Vein endothelial cell (primary cell): Measurements from ENCODE around the gene PLEKHM1. TPM values are rescaled to one million over a fixed set of nuclear protein-coding genes. Genes with fewer than 3 reads are reported as not detected.

Experiments used
- small RNA-seq: library from RNA; depleted of rRNA; stranded (forward); fragments of <200 nt; gene quantifications from one replicate; pipeline ENCODE3, GENCODE V24; 2012
- total RNA-seq: library from RNA; depleted of rRNA; stranded (reverse); fragments of >200 nt; gene quantifications from 2 replicates; pipeline ENCODE4 v1.2.3, GENCODE V29; 2012

PLEKHM1 gene
- total RNA-seq: 31.4 and 43.0 TPM in 2 replicates

GRCh38 chr17:45490615-45491433 is at the start of gene PLEKHM1:
TSS of gene PLEKHM1 (minus strand) at chr17:45490721. CDS start at chr17:45482484, 8,237 bp downstream.

DNA sequence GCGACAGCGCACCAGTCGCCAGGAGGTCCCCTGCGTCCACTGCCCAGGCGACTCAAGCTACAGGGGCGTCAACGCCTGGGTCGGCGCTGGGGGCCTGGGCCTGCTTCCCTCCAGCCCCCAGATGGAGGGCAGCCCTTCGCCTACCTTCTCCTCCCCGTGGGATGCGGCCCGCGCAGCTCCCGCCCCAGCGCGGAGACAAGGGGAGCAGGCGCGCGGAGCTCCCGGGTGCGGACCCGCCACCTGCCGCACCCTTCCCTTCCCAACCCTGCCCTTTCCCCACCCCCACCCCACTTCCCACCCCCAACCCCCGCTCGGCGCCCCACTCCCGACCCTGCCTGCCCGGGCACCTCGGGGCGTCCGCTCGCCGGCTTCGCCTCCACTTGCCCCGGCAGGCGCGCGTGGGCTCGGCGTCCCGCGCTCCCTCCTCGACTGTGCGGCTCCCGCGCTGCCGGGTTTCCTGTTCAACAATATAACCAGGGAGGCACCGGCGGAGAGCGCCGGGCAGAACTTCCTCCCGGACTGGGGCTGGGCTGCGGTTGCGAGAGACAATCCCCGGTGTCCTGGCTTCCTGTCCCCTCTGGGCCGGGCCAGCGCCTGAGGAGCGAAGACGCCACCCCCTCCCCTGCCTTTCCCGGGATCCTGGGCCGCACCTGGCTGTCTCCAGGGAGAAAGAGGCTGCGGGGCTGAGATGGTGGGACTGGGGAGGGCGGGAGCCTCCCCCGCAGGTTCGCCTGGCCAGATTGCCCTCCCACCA is 57.9 kb downstream of the PLEKHM1 start, which contains the start of gene ARHGAP27:
Gene ARHGAP27 (minus strand): TSS at position 466 of the 754 bp plus-strand sequence. CDS start 2,591 bp downstream, outside the sequence.

Small RNAs within 50 kb of the gene (small RNA-seq; reads per million reads assigned to genes)
- not detected for gene RF00017

Other genes with a start within 250 kb of the PLEKHM1 start
- gene SPATA32, start 228.6 kb downstream of the PLEKHM1 start, total RNA-seq: not detected in 2 replicates
- gene MAP3K14, start 173.7 kb downstream of the PLEKHM1 start, total RNA-seq: 2.3 and 3.2 TPM in 2 replicates
- 48.0 and 55.3 TPM in 2 replicates for gene ARHGAP27, start 57.9 kb downstream of the PLEKHM1 start, total RNA-seq